DMS153 treated with DMSO at 0.1 percent for 48 hours (cell line): Measurements from ENCODE around the gene HLCS.

ENCODE experiments used
- DNase-seq: peaks from one replicate; lab custom pipeline; 2025; ENCODE audit not compliant: unreplicated experiment; lab: John Stamatoyannopoulos, UW

HLCS gene

DNA sequence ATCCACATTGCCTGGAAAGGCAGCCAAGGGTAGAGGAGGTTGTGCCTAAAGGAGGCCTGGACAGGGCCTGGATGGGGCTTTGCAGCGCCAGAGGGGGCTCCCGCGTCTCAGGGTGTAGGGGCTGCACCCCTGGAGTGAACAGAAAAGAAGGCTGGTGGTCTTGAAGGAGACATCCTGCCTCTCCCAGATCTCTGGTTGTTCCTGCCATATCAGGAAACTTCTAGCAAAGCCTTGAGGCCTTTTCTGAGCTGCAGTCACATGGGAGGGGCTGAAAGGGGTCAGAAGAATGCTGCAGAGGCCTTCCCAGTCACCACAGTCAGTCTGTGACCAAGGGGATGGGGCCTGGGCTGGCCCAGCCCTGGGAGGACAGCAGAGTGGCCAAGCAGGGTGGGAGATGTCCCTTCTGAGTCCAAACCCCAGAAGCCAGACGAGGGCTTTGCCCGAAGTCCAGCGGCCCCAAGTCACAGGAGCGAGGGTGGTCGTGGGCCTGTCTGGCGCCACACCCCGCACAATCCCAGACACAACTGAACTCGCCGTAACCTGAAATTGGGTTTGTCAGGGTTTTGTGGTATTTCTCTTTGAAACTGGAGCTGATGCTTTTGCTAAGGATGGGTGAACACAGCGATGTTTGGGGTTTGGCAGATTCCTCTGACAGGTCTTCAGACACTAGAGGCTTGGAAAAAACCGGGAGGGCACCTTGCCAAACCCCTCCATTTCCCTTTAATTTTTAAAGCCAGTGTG, 237.9 kb downstream of the HLCS start:
- no peak for DNase-seq

DNA sequence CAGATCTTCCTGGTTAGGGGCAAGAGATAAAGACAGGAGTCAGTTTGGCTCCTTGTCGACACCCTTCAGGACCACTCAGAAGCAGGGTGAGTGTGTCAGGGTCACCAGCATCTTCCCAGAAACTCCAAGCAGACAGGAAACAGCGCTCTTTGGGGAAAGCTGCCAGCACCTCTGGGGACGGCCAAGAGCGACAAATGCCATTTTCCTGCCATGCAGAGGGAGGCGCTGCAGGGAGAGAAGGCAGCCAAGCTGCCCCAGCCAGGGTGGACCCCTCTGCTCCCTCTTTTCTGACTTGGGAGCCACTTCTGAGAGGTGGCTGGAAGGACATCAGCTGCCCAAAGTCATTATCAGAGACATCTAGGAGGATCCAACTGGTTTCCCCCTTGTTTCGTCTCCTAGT, 238.6 kb downstream of the HLCS start:
- DNase-seq = no peak

DNA sequence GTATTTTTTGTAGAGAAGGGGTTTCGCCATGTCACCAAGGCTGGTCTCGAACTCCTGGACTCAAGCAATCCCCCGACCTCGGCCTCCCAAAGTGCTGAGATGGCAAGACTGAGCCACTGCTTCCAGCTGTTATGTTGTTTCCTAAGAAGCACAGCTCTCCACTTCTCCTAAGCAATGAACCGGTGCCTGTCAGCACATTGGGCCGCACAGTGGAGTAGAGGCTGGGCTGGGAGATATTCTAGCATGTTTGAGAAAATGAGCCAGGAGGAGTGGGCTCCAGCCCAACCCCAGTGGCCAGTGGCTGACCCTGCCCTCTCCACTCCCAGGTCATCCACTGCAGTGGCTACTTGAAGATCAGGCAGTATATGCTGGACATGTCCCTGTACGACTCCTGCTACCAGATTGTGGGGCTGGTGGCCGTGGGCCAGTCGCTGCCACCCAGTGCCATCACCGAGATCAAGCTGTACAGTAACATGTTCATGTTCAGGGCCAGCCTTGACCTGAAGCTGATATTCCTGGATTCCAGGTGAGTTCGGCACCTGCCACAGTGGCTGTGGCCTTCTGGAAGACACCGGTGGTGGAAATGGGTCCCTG, 240.6 kb downstream of the HLCS start:
- no peak for DNase-seq

DNA sequence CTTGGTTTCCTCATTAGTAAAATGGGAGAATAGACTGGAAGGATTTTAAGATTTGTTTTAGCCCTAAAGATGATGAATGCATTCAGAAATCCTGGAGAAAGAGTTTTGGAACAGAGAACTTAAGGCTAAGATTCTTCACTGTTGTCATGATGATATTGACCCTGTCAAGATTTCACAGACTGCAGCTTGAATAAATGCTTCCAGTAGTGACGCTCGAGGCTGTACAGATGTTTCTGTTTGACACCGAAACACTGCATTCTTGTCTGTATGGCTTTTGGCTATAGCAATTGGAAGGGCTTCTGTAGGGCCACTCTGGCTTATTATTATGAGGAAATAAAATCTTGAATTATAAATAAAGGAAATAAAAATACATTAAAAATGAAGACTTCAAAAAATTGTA, 241.8 kb downstream of the HLCS start:
- no peak for DNase-seq

DNA sequence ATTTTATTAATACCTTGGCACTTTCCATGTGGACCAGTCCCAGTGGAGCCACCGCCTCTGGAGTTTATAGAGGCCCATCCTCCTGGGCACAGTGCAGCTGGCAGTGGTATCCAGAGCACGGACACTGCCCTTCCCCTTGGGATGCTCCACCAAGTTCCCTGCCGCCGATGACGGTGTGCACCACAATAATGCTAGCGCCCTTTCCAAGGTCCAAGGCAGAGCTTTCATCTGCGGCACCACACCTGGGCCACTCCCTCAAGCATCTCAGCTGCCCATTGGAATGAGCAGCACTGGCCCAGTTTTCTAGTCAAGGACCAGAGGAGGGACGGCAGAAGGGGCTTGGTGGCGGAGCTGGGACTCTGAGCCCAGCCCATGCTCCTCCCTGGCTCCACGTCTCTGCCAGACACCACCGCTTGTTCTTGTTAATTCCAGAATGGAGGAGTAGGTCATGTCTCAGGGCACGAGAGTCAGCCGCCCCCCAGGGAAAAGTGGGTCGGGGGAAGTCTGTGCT, 243.0 kb downstream of the HLCS start:
- no peak for DNase-seq

DNA sequence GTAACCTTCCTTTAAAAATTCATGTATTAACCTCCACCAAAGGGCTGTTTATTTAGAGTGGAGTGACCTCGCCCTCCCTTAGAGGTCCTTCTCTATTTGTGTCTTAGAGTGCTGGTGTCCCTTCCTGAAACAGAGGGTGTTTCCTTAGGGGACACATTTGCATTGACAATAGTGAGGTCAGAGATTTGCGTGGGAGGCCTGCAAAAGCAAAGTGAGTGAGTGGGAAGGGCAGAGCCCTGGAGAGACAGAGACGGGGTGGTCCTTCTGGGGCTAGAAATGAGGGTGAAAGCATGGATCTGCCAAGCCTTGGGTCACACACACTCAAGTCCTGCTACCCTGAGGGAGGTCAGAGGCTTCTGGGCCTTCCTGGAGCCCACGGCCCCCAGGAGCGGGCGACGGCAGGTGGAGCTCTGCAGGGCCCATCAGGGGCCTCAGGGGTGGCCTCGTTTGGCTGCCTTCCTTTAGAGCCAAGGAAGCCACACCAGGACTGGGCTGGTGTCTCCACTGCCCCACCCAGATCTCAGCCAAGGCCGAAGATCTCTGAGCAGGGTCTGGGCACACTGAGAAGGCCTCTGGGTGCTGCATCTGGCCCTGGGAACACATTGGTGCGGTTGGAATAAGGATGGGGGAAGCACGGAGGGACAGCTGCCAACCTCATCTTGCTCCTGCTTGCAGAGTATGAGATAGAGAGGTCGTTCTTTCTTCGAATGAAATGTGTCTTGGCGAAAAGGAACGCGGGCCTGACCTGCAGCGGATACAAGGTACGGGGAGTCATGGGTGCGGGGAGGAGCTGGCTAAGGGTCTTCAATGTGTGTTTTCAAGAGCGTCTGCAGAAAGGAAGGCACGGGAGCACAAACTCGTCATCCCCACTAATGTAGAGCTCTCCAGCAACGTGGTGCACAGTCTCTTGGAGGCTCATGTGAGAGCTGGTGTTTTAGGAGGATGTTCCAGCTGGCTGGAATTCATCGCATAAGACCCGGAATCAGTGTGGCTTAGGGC, 243.8 kb downstream of the HLCS start:
- DNase-seq = no peak

DNA sequence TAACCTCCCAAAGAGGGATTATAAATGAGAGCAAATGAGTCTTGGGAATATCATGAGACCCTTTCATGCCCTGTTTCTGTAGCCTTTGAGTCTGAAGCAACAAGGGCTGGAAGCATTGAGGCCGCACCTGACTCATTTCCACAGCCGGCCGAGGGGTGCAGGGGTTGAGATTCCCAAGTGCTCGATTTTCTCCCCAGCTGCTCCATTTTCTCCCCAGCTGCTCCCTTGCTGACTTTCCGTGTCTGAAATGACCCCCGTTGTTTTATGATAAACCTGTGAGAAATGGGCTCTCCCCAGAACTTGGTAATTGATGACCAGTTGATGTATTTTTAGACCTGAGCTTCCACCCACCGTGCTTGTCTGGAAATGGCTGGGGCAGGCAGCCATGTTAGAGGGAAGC, 244.7 kb downstream of the HLCS start:
- DNase-seq = no peak

DNA sequence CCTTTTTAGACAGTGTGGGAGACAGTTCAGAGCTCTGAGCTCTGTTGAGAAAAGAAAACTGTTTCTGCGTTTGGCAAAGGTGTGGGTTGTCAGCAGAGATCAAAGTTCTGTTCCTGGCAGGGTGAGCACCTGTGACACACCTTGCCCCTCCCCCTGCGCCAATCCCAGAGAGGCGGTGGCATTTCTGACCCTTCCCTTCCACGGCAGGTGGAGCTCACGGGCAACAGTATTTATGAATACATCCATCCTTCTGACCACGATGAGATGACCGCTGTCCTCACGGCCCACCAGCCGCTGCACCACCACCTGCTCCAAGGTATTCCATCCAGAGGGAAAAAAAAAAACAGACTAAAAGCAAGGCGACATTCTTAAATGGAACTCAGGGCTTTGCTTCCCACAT, 246.9 kb downstream of the HLCS start:
- DNase-seq = no peak

DNA sequence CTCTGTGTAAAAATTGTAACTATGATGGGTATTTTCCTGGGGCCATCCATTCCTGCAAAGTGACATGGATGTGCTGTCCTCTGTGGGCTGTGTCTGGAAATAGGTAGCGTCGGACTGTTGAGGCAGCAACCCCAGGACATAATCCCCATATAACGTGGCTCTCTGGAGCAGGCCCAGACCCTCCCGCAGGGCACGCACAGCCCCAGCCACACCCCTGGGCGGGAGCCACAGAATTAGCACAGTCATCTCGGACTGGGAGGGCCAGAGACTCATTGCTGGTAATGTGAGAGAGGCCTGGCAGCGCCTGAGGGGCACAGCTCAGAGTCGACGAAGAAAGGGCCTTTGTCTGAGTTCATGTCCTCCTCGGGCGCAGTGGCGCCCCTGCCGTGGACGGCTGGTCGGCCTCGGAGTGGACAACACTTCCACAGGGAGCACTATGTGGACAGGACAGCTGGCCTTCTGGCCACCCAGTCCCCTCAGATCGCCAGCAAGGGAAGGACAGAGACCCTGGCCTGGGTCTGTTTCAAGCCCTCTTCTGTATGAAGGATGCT, 247.4 kb downstream of the HLCS start:
- DNase-seq = no peak

DNA sequence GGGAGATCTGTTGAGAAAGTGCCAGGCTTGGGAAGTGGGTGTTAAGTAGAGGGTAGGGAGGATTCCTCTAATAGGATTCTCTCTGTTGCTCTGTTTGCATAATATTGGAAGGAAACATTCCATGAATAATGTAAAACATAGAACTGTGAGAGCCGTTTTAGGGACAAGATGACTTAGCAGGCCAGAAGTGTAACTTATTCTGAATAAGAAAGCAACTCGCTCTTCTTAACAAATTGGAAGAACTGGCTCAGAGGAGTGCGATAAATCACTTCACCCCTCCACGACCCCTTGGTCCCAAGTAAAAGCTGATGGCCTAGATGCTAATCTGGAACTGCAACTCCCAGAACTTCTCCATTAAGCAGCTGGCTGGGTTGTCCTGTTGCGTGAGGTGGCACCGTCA, 248.5 kb downstream of the HLCS start:
- no peak for DNase-seq

DNA sequence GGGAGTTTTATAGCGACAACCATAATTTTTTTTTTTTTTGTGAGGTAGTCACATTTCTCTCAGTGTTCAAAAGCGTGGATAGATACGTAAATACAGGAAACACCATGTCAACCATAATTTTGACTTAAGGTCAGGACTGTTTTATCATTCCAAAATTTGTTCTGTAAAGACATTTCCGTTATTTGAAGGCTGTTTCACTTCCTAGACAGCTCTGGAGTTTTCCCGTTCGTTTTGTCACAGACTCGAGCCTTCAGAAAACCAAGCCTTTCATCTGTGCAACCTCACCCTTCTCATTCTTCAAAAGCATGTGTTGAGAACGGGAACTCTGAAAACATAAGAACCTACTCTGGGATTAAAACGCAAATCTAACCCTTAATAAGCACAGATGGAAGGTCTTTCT, 249.6 kb downstream of the HLCS start:
- no peak for DNase-seq

DNA sequence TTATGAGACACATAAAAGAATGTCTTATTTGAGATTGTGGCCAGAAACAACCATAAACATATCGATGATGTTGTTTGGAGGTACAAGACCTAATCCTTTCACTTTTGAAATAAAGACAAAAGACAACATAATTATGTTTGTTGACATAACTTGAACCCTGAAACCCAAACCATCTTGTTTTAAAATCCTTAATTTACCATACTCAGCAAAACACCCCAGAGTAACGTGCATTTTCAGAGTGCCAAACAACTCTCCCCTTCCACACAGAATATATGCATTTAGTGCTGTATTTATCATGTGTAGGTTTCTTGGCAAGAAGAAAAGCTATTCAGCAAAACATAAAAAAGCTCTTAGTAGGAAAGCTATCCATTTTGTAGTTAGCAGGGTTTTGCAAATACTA, 250.1 kb downstream of the HLCS start:
- DNase-seq = no peak

DNA sequence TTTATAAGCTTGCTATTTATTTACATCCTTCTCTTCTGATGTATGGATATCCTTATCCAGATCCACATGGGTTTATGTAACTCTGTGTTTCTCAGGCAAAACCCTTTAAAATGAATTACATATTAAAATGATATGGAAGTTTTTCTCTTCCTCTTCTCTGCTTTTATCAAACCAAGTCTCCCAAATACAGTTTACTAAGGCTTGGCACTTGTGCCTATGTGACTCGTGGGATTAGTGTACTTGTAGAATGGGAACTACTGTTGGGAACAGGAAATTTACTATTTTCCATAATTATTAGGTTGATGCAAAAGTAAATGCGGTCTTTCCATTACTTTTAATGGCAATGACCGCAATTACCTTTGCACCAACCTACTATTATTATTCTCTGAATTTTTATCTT, 252.7 kb downstream of the HLCS start:
- DNase-seq = no peak

DNA sequence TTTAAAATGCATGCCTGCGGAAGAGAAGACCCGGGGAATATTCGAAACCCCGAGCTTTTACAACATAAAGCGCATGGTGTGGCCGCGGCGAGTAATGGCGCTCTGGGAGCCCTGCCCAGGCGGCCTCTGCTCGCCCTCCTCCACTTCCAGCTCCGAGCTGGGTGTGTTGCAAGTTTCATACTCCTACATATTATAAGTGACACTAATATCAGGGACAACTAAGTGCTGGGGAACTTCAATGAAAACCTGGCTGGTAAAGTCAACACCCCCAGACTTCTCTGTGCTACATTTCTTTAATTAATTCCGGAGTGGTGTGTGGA, 255.8 kb downstream of the HLCS start:
- DNase-seq = no peak

DNA sequence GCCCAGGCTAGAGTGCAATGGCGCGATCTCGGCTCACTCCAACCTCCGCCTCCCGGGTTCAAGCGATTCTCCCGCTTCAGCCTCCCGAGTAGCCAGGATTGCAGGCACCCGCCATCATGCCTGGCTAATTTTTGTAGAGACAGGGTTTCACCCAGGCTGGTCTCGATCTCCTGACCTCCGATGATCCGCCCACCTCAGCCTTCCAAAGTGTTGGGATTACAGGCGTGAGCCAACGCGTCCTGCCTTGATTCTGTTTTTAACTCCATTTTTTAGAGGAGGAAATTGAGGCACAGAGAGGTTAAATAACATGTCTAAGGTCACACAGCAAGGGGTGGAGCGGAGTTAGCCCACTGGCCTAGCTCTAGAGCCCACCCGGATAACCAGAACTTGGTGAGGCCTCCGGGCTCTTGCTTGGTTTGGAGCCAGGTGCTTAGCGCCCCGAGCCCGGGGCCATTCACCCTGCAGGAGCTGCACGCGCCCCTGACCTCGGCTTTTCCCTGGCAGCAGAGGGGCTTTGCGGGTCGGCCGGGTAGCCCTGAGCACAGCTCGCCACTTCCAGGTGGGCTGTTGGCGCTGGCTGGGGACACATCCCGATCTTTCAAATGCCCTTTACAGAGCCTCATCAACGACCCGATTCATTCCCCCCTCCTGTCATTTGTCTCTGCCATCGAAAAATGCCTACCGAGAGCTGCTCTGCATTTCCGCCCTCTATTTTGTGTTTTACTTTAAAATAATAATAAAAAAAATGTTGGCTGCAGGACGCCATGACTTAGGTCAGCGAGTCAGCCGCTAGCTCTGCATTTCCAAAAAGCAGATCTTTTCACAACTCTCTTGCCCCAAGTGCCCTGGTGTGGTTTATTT, 256.4 kb downstream of the HLCS start:
- DNase-seq = no peak

DNA sequence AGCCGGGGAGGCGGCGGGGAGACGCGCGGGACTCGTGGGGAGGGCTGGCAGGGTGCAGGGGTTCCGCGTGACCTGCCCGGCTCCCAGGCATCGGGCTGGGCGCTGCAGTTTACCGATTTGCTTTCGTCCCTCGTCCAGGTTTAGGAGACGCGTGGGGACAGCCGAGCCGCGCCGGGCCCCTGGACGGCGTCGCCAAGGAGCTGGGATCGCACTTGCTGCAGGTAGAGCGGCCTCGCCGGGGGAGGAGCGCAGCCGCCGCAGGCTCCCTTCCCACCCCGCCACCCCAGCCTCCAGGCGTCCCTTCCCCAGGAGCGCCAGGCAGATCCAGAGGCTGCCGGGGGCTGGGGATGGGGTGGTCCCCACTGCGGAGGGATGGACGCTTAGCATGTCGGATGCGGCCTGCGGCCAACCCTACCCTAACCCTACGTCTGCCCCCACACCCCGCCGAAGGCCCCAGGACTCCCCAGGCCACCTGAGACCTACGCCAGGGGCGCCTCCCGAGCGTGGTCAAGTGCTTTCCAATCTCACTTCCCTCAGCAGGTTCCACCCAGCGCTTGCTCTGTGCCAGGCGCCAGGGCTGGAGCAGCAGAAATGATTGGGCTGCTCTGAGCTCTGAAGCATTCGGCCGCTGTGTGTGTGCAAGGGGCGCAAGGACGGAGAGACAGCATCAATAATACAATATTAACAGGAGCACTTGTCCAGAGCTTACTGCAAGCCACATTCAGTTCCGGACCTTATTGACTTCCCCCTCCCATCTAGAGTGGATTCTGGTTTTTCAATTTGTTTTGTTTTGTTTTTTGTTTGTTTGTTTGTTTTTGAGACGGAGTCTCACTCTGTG, 257.2 kb downstream of the HLCS start:
- no peak for DNase-seq

DNA sequence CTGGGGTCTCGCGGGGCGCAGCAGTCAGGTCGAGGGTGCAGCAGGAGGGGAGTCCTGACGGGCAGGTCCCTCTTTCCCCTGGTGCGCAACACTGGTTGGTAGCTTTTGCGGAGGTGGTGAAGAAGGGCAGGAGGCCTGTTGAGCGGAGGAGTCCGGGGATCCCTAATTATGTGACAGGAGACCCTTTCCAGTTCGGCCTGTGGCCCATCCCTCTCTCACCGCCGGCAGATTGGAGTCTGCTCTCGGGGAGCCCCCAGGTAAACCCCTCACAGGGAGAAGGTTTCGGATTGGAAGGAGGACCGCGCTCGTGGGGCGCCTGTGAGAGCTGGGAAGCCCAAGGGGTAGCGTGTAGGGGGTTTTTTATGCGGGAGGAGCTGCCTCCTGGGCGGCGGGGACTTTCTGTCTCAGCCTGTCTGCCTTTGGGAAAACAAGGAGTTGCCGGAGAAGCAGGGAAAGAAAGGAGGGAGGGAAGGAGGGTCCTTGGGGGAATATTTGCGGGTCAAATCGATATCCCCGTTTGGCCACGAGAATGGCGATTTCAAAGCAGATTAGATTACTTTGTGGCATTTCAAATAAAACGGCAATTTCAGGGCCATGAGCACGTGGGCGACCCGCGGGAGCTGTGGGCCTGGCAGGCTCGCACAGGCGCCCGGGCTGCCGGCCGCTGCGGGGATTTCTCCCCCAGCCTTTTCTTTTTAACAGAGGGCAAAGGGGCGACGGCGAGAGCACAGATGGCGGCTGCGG, 258.0 kb downstream of the HLCS start:
- DNase-seq = no peak

DNA sequence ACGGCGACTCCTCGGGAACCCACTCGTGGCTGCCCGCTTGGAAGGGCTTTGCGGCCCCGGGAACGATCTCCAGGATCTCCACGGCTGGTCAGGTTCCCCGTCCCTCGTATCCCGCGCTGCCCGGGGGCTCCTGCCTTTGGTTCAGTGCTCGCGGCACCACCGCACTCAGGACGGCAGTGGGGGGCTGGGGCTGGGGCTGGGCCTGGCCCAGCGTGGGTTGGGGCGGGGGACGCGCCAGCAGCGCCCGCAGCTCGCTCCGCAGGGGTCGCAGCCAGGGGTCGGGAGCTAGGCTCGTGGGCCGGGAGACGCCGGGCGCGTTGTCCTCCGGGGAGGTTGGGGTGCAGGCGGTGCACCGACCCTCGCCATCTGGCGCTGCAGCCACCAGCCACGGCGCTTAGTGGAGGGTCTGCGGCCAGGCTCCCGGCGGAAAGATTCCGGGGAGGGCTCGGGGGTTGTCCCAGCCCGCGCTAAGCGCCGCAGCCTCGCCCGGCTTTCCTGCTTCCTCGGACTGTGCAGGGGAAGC, 258.6 kb downstream of the HLCS start:
- DNase-seq = no peak
